ENCODE measurements around the gene ADAMTSL5. TPM values are rescaled to one million over a fixed set of nuclear protein-coding genes. Genes with fewer than 3 reads are reported as not detected.

ADAMTSL5 gene
- polyA plus RNA-seq, 3 donors, result 0.09 TPM; not detected in 2

DNA sequence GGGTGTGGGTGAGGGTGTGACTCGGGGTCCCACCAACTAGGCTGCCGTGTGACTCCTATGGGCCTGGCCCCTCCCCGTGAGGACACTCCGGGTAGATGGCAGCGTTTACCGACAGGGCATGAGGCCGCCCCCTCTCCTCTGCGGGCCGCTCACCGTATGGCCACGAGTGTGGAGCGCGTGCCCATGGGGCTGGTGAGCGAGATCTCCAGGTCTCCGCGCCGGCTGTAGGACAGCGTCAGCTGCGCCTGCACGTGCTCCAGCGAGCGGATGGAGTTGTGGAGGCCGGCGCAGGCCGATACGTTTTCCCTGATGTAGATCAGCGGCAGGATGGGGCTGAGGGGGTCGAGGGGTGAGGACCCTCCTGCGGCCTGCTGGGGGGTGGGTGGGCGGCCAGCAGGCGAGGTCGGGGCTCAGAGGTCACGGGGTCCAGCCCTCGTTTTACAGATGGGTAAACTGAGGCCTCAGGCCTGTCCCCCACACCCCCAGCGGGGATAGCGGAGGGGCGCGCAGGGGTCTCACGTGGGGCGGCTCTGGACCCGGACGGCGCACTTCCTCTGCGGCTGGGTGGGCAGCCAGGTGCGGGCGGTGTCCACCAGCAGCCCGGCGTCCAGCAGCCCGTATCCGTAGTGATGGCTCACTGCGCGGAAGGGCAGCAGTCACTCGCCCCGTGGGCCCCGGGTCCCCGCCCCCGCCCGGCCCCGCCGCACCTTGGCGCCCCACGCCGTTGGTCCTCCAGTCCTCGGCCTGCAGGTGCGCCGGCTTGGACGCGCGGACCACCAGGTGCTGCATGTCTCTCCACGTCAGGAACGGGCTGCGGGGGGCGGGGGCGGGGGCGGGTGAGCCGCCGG is 29.5 kb downstream of the ADAMTSL5 start:
- no peak overlapping the region for H3K27ac ChIP-seq (ENCODE audit: low read depth in 1 of 2, low read length in 2 of 2)
- TF ChIP-seq, protein P1, sequence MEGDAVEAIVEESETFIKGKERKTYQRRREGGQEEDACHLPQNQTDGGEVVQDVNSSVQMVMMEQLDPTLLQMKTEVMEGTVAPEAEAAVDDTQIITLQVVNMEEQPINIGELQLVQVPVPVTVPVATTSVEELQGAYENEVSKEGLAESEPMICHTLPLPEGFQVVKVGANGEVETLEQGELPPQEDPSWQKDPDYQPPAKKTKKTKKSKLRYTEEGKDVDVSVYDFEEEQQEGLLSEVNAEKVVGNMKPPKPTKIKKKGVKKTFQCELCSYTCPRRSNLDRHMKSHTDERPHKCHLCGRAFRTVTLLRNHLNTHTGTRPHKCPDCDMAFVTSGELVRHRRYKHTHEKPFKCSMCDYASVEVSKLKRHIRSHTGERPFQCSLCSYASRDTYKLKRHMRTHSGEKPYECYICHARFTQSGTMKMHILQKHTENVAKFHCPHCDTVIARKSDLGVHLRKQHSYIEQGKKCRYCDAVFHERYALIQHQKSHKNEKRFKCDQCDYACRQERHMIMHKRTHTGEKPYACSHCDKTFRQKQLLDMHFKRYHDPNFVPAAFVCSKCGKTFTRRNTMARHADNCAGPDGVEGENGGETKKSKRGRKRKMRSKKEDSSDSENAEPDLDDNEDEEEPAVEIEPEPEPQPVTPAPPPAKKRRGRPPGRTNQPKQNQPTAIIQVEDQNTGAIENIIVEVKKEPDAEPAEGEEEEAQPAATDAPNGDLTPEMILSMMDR (IDR thresholded peaks at IDR 0.05), result no peak
- H2AFZ ChIP-seq (ENCODE audit: insufficient read depth, low read depth, low read length, poor library complexity, severe bottlenecking), result no peak overlapping the region
- Mint-ChIP-seq H3K27me3 (ENCODE audit: low read depth in 3 of 3) (peaks cover 0 to 1% (median 0%) of the 10 kb centered on the region in 3 donors), H3K27ac (no peak overlapping the region), H3K36me3 (no peaks in the 10 kb centered on the region), H3K4me3 (no peak overlapping the region), H3K4me1 (peaks cover 18% of the 10 kb centered on the region), H3K9me3 (peaks cover 0 to 3% (median 0%) of the 10 kb centered on the region in 7 donors)
- 94% methylated on average over 63 of the region's 77 CpGs for WGBS (ENCODE audit: insufficient coverage)
- H3K9ac ChIP-seq (ENCODE audit: insufficient read depth, low read length, poor library complexity, severe bottlenecking), result no peak overlapping the region
- DNase-seq, result no peak
- H3K79me2 ChIP-seq (ENCODE audit: insufficient read depth, low read length), result peaks cover 5% of the 10 kb centered on the region
- H4K20me1 ChIP-seq (ENCODE audit: insufficient read depth, low read length), result no peaks in the 10 kb centered on the region
- no peak overlapping the region for H3K4me2 ChIP-seq (replicated peaks; ENCODE audit: extremely low read depth, low read length, poor library complexity, severe bottlenecking)
- intact Hi-C loops (cut with micrococcal nuclease), result no loop called here
- H3K9me3 ChIP-seq (replicated peaks in 1 of 2; ENCODE audit: control insufficient read depth in 1 of 2, insufficient read depth in 1 of 2, low read length in 2 of 2), result no peaks in the 10 kb centered on the region
- H3K36me3 ChIP-seq (replicated peaks in 1 of 2; ENCODE audit: control insufficient read depth in 1 of 2, insufficient read depth in 2 of 2, low read length in 2 of 2), result no peaks in the 10 kb centered on the region
- no peak overlapping the region for H3K4me3 ChIP-seq (replicated peaks in 1 of 3; ENCODE audit: low read depth in 2 of 3, low read length in 3 of 3)
- H3K27me3 ChIP-seq (ENCODE audit: control insufficient read depth in 2 of 2, insufficient read depth in 2 of 2, low read length in 2 of 2), result no peaks in the 10 kb centered on the region
- H3K4me1 ChIP-seq (ENCODE audit: control insufficient read depth in 1 of 2, insufficient read depth in 2 of 2, low read length in 2 of 2), result peaks cover 13 to 25% of the 10 kb centered on the region in 2 donors

DNA sequence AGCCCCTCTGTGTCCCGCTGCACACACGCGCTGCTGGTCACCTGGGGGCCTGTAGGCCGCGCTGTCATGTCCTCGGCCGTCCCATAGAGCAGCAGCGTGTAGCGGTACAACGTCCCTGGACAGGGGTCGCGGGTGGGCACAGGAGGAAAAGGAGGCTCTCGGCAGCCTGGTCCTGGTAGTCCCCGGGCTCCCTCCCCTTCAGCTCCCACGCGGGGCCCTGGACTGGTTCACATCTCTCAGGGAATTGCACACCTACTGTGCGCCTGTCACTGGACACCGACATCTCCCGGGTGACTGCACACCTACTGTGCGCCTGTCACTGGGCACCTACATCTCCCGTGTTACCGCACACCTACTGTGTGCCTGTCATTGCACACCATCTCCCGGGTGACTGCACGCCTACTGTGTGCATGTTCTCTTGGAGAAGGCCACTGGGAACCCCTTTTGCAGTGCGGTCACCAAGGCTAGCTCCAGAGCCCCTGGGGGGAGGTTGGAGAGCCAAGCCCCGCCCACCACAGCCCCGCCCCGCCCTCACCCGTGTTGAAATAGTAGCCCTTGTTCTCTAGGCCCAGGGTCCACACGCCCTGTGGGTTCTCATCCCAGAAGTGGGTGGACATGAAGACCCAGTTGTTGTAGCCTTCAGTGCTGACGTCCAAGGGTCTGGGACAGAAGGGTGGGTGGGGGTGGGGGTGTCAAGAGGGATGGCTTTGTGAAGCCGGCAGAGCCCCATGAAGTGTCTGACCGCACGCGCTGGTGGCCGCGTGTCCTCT is 30.3 kb downstream of the ADAMTSL5 start:
- peaks cover under 1% of the 10 kb centered on the region in 2 donors for H3K36me3 Mint-ChIP-seq
- no peak overlapping the region for H3K27ac Mint-ChIP-seq
- Histone ChIP-seq H2AFZ (ENCODE audit: insufficient read depth, low read depth, low read length, poor library complexity, severe bottlenecking) (no peak overlapping the region), H3K4me3 (replicated peaks in 1 of 3; ENCODE audit: low read depth in 2 of 3, low read length in 3 of 3) (no peak overlapping the region), H3K27ac (ENCODE audit: low read depth in 1 of 2, low read length in 2 of 2) (no peak overlapping the region), H3K27me3 (ENCODE audit: control insufficient read depth in 2 of 2, insufficient read depth in 2 of 2, low read length in 2 of 2) (no peaks in the 10 kb centered on the region), H3K79me2 (ENCODE audit: insufficient read depth, low read length) (peaks cover 11% of the 10 kb centered on the region), H3K36me3 (replicated peaks in 1 of 2; ENCODE audit: control insufficient read depth in 1 of 2, insufficient read depth in 2 of 2, low read length in 2 of 2) (no peaks in the 10 kb centered on the region), H4K20me1 (ENCODE audit: insufficient read depth, low read length) (no peaks in the 10 kb centered on the region), H3K9me3 (replicated peaks in 1 of 2; ENCODE audit: control insufficient read depth in 1 of 2, insufficient read depth in 1 of 2, low read length in 2 of 2) (no peaks in the 10 kb centered on the region), H3K9ac (ENCODE audit: insufficient read depth, low read length, poor library complexity, severe bottlenecking) (no peak overlapping the region), H3K4me2 (replicated peaks; ENCODE audit: extremely low read depth, low read length, poor library complexity, severe bottlenecking) (no peak overlapping the region), H3K4me1 (ENCODE audit: control insufficient read depth in 1 of 2, insufficient read depth in 2 of 2, low read length in 2 of 2) (peaks cover 20 to 28% of the 10 kb centered on the region in 2 donors)
- DNase-seq, result no peak
- intact Hi-C loops (cut with micrococcal nuclease), result no loop called here
- peaks cover 22% of the 10 kb centered on the region for H3K4me1 Mint-ChIP-seq
- TF ChIP-seq, protein P1 (IDR thresholded peaks at IDR 0.05), result no peak
- WGBS (ENCODE audit: insufficient coverage), result 89% methylated on average over 29 of the region's 37 CpGs
- peaks cover 0 to 1% (median 0%) of the 10 kb centered on the region in 3 donors for H3K27me3 Mint-ChIP-seq (ENCODE audit: low read depth in 3 of 3)
- H3K4me3 Mint-ChIP-seq, result no peak overlapping the region
- peaks cover 0 to 3% (median 0%) of the 10 kb centered on the region in 7 donors for H3K9me3 Mint-ChIP-seq

Data from CD14-positive monocyte (primary cell).